DOHH2 (cell line): ENCODE measurements around the gene SAP30.

Experiments used
- H3F3A ChIP-seq: fragments of 200-600 bp; sonication (generic), shearing (Covaris generic); 2 replicates; pipeline ENCODE4 v1.6.0; 2016; ENCODE audit warnings: antibody characterized with exemption, mild to moderate bottlenecking; ENCODE audit not compliant: control insufficient read depth, insufficient read depth
- H3K27ac ChIP-seq: fragments of 200-600 bp; sonication (generic); 2 replicates; pipeline ENCODE4 v1.5.1; 2014; ENCODE audit warnings: low read depth, mild to moderate bottlenecking, low read length, moderate library complexity
- H3K27me3 ChIP-seq: fragments of 200-600 bp; sonication (generic); 2 replicates; pipeline ENCODE4 v1.6.1; 2014; ENCODE audit warnings: mild to moderate bottlenecking, low read length, mixed read lengths; ENCODE audit not compliant: control insufficient read depth
- H3K36me3 ChIP-seq: fragments of 200-600 bp; sonication (generic); 2 replicates; pipeline ENCODE4 v1.6.1; 2014; ENCODE audit warnings: mild to moderate bottlenecking, low read length, moderate library complexity, mixed read lengths; ENCODE audit not compliant: control insufficient read depth
- H3K4me1 ChIP-seq: fragments of 200-600 bp; sonication (generic); 2 replicates; pipeline ENCODE4 v1.6.1; 2014; ENCODE audit warnings: mild to moderate bottlenecking, low read length, mixed read lengths; ENCODE audit not compliant: control insufficient read depth
- H3K4me2 ChIP-seq: fragments of 200-600 bp; sonication (generic); 2 replicates; pipeline ENCODE4 v1.6.0; 2014; ENCODE audit warnings: mild to moderate bottlenecking, low read length, moderate library complexity
- H3K4me3 ChIP-seq: fragments of 200-600 bp; sonication (generic); 2 replicates; pipeline ENCODE4 v1.5.1; 2014; ENCODE audit warnings: mild to moderate bottlenecking, low read length, mixed read lengths
- H3K79me2 ChIP-seq: fragments of 200-600 bp; sonication (generic); 2 replicates; pipeline ENCODE4 v1.6.1; 2014; ENCODE audit warnings: mild to moderate bottlenecking, low read length, mixed read lengths; ENCODE audit not compliant: control insufficient read depth
- H3K9me2 ChIP-seq: fragments of 200-600 bp; sonication (generic); replicated peaks from 2 replicates; pipeline ENCODE4 v1.6.1; 2014; ENCODE audit warnings: mild to moderate bottlenecking, low read length, mixed read lengths; ENCODE audit not compliant: control insufficient read depth
- H3K9me3 ChIP-seq: fragments of 200-600 bp; sonication (generic); 2 replicates; pipeline ENCODE4 v1.6.1; 2014; ENCODE audit warnings: antibody characterized with exemption, low read length, mixed read lengths; ENCODE audit not compliant: control insufficient read depth, insufficient read depth
- H4K20me1 ChIP-seq: fragments of 200-600 bp; sonication (generic); 2 replicates; pipeline ENCODE4 v1.6.0; 2014; ENCODE audit warnings: low read depth, mild to moderate bottlenecking, antibody characterized with exemption, low read length, moderate library complexity; ENCODE audit not compliant: control insufficient read depth, insufficient read depth
- EZH2phosphoT487 ChIP-seq: fragments of 200-600 bp; sonication (generic); IDR thresholded peaks from 2 replicates; pipeline ENCODE4 v1.6.1; 2017; ENCODE audit warnings: borderline replicate concordance, mild to moderate bottlenecking, antibody characterized with exemption, low read length, moderate library complexity, mixed read lengths
- TF ChIP-seq, protein P1 (sequence below): fragments of 200-600 bp; sonication (generic); IDR thresholded peaks from one replicate; pipeline ENCODE4 v1.5.1; 2014; ENCODE audit warnings: antibody characterized with exemption, mild to moderate bottlenecking, low read depth, low read length; ENCODE audit not compliant: poor library complexity, severe bottlenecking

SAP30 gene

DNA sequence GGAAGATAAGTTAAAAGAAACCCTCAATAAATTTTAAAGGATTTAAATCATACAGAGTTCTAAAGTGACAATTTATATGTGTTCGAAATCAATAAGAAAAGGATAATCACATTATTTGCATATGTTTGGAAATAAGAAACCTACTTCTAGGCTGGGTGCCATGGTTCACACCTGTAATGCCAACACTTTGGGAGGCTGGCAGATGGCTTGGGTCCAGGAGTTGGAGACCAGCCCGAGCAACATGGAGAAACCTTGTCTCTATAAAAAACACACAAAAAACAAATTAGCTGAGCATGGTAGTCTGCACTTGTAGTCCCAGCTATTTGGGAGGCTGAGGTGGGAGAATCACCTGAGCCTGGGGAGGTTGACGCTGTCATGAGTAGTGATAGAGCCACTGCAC is 8.1 kb upstream of the SAP30 start:
- peaks cover 20% of the 10 kb centered on the region for H3K4me1 ChIP-seq
- no peak overlapping the region for H3K27ac ChIP-seq
- no peak for TF ChIP-seq EZH2phosphoT487
- TF ChIP-seq, protein P1, sequence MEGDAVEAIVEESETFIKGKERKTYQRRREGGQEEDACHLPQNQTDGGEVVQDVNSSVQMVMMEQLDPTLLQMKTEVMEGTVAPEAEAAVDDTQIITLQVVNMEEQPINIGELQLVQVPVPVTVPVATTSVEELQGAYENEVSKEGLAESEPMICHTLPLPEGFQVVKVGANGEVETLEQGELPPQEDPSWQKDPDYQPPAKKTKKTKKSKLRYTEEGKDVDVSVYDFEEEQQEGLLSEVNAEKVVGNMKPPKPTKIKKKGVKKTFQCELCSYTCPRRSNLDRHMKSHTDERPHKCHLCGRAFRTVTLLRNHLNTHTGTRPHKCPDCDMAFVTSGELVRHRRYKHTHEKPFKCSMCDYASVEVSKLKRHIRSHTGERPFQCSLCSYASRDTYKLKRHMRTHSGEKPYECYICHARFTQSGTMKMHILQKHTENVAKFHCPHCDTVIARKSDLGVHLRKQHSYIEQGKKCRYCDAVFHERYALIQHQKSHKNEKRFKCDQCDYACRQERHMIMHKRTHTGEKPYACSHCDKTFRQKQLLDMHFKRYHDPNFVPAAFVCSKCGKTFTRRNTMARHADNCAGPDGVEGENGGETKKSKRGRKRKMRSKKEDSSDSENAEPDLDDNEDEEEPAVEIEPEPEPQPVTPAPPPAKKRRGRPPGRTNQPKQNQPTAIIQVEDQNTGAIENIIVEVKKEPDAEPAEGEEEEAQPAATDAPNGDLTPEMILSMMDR = no peak
- no peaks in the 10 kb centered on the region for H4K20me1 ChIP-seq
- H3K9me2 ChIP-seq = no peaks in the 10 kb centered on the region
- H3F3A ChIP-seq = peaks cover 2% of the 10 kb centered on the region; the same call in 1 of the 2 replicates
- peaks cover 3% of the 10 kb centered on the region; the same call in 1 of the 2 replicates for H3K79me2 ChIP-seq
- H3K4me2 ChIP-seq = no peak overlapping the region
- no peaks in the 10 kb centered on the region for H3K36me3 ChIP-seq
- no peak overlapping the region for H3K4me3 ChIP-seq
- no peaks in the 10 kb centered on the region for H3K27me3 ChIP-seq
- no peaks in the 10 kb centered on the region for H3K9me3 ChIP-seq

DNA sequence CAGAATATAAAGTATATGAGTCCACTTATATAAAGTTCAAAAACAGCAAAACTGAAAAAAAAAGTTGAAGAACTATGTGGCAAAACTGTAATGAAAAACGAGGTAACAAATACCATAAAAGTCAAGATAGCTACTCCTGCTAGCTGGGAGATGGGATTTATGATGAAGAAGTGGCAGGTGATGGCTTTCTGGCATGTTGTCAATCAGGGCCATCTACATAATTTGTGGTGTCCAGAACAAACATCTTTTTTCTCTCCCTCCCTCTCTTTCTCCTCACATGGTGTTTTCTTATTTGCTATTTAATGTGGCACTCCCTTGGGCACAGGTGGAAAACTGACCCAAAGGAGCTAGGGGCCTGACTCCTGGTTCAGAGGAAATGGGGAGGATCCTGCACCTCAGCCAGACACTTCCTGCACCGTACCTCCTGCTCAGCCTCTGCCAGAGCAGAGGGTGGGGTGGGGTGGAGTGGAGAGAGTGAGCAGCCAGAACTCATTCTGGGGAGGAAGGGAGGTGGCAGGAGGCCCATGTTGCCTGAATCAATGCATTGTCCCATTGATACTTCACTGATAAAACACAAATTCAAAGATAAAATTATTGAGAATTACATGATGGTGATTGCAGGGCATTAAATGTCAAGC is 5.3 kb upstream of the SAP30 start:
- peaks cover 30% of the 10 kb centered on the region for H3K4me1 ChIP-seq
- H3F3A ChIP-seq = peaks cover 9% of the 10 kb centered on the region
- H3K27ac ChIP-seq = no peak overlapping the region
- no peaks in the 10 kb centered on the region; the same call in 1 of the 2 replicates for H3K36me3 ChIP-seq
- no peaks in the 10 kb centered on the region for H3K9me2 ChIP-seq
- TF ChIP-seq, protein P1 = no peak
- TF ChIP-seq EZH2phosphoT487 = no peak
- peaks cover 7% of the 10 kb centered on the region; the same call in 1 of the 2 replicates for H3K79me2 ChIP-seq
- H3K9me3 ChIP-seq = no peaks in the 10 kb centered on the region
- H3K27me3 ChIP-seq = no peaks in the 10 kb centered on the region
- no peaks in the 10 kb centered on the region for H4K20me1 ChIP-seq
- no peak overlapping the region for H3K4me3 ChIP-seq
- H3K4me2 ChIP-seq = no peak overlapping the region

DNA sequence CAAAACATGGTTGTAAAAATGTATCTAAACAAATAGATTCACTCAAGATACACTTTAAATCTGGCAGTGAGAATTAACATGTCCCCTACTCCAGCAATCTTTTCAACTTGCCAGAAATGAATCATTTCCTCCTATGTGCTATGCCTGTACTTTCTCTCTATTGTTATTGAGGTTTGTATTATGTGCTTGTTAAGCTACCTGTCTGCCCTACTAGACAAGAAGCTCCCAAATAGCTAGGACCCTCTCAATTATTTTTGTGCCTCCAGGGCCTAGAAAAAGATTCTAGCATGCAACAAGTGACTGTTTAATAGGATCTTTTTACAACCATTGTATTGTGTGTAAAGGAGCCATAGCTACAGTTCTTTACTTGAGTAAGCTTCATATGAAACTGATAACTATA is 3.5 kb upstream of the SAP30 start:
- no peaks in the 10 kb centered on the region for H3K9me2 ChIP-seq
- H3K9me3 ChIP-seq = no peaks in the 10 kb centered on the region
- peaks cover 4% of the 10 kb centered on the region; the same call in 1 of the 2 replicates for H3K36me3 ChIP-seq
- H3F3A ChIP-seq = peaks cover 9% of the 10 kb centered on the region
- no peaks in the 10 kb centered on the region for H3K27me3 ChIP-seq
- TF ChIP-seq EZH2phosphoT487 = no peak
- TF ChIP-seq, protein P1 = no peak
- no peak overlapping the region for H3K27ac ChIP-seq
- peak overlapping the region; percentile 57 for H3K4me3 ChIP-seq
- peaks cover 22% of the 10 kb centered on the region for H3K79me2 ChIP-seq
- peaks cover 18% of the 10 kb centered on the region for H3K4me1 ChIP-seq
- peak overlapping the region; percentile 90 for H3K4me2 ChIP-seq
- no peaks in the 10 kb centered on the region for H4K20me1 ChIP-seq
